Erythroblast (primary cell): ENCODE data around the gene ZNF362.
"Not testable (repeated sequence)": the region's sequence is repeated elsewhere in the genome, so short reads cannot be mapped to it uniquely, and the experiment has no call there.

Source experiments
- DNase-seq, 2 experiments: peaks; one replicate each; lab custom pipeline; 2025; lab: John Stamatoyannopoulos, UW
- GATA1 ChIP-seq: IDR thresholded peaks from 2 replicates; pipeline ENCODE4 v1.6.1; 2011; ENCODE audit warnings: low read depth, mild to moderate bottlenecking, control low read depth, low read length, moderate library complexity
- POLR2A ChIP-seq: IDR thresholded peaks from 2 replicates; pipeline ENCODE4 v1.6.1; 2011; ENCODE audit warnings: mild to moderate bottlenecking, low read length

The ZNF362 gene

GRCh38 chr1:33276573-33277298, 20.4 kb downstream of the ZNF362 start:
- no peak for DNase-seq
- TF ChIP-seq GATA1, result no peak
- no peak for TF ChIP-seq POLR2A

DNA sequence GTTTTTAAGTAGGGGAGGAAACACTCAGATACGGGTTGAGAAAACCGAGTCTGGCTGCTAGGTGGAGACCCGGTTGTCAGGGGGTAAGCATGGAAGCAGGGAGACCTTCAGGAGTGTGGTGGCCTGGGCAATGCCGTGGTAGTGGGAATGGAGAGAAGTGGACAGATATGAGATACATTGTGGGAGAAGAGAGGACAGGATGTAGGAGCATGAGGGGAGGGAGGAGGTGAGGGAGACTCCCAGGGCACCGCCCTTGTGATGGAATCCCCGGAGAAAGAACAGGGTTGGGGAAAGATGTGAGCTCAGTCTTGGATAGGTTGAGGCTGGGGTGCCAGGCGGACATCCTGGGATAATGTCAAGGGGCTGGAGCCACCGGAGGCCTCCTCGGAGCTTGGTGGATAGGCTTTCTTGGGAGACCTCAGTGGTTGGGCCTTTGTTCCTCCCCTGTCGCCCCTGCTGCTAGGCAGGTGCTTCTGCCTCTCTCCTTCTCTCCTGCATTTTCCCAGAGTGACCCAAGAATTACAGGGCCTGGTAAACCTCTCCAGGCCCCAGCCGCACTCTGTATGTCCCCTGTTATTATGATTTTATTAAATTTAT, 21.3 kb downstream of the ZNF362 start:
- TF ChIP-seq GATA1, result no peak
- no peak for TF ChIP-seq POLR2A
- no peak for DNase-seq

DNA sequence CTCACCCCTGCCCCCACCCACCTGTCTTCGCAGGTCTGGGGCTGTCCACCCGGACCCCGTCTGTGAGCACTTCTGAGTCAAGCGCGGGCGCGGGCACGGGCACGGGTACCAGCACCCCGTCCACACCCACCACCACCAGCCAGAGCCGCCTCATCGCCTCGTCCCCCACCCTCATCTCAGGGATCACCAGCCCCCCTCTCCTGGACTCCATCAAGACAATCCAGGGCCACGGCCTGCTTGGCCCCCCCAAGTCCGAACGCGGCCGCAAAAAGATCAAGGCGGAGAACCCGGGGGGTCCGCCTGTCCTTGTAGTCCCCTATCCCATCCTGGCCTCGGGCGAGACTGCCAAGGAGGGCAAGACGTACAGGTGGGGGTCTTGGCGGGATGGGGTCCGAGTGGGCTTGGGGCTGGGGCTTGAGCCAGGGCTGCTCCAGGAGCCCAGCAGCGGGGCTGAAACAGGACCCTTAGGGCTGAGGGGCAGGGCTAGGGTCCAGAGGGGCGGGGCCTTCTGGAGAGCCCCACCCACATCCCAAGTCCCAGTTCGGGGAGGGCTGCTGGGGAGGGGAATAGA, 23.9 kb downstream of the ZNF362 start:
- TF ChIP-seq POLR2A (no peak), GATA1 (no peak)
- DNase-seq, result no peak

- TF ChIP-seq GATA1 (no peak), POLR2A (no peak)
- DNase-seq, result no peak
Measured at GRCh38 chr1:33281554-33282303, 25.4 kb downstream of the ZNF362 start.

GRCh38 chr1:33282791-33283190, 26.5 kb downstream of the ZNF362 start:
- TF ChIP-seq POLR2A, result no peak
- TF ChIP-seq GATA1, result no peak
- no peak for DNase-seq

GRCh38 chr1:33284049-33284448, 27.8 kb downstream of the ZNF362 start:
- TF ChIP-seq POLR2A (no peak), GATA1 (no peak)
- DNase-seq, result no peak

- TF ChIP-seq GATA1 (no peak), POLR2A (no peak)
- no peak for DNase-seq
Measured at GRCh38 chr1:33286451-33287185, 30.3 kb downstream of the ZNF362 start.

DNA sequence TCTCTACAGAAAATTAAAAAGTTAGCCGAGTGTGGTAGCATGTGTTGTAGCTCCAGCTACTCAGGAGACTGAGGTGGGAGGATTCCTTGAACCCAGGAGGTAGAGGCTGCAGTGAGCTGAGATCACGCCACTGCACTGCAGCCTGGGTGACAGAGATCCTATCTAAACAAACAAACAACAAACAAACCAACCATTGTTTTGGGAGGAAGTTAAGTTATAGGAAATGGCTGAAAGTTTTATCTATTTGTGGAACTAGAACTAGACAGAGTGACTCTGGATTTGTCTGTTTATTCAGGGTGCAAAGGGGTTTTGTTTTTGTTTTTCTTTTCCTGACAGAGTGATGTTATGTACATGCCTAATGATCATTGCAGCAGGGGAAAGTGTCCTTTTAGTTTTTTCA, 31.0 kb downstream of the ZNF362 start:
- TF ChIP-seq GATA1 (no peak), POLR2A (no peak)
- no peak for DNase-seq

- TF ChIP-seq POLR2A, result no peak
- DNase-seq, result no peak
Measured at GRCh38 chr1:33288976-33289857, 32.9 kb downstream of the ZNF362 start.

GRCh38 chr1:33289858-33290154, 33.5 kb downstream of the ZNF362 start:
- TF ChIP-seq GATA1 (no peak), POLR2A (no peak)
- DNase-seq, result no peak

GRCh38 chr1:33290615-33291014, 34.3 kb downstream of the ZNF362 start:
- not testable (repeated sequence) for DNase-seq

- DNase-seq, result no peak
- TF ChIP-seq GATA1 (no peak), POLR2A (no peak)
Measured at GRCh38 chr1:33292726-33293340, 36.5 kb downstream of the ZNF362 start.
